ENCODE measurements around the gene UBE2E3.

Gene UBE2E3

DNA sequence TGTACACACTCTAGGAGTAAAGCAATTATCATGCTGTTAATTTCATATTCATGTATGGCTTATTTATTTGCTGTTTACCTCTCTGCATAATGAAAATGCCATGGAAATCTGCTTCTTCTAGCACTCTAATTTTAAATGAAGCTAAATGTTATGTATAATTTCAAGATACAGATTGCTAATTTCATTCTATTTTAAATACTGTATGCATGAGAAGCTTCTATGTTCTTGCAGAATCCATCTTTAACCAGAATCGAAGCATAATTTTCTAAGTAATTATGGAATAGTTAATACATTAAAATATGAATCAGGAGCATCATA lies 127.2 kb downstream of the UBE2E3 start:
- no peak overlapping the region for H3K14ac ChIP-seq (ENCODE audit: low read length in 2 of 2)
- H2BK12ac ChIP-seq (ENCODE audit: low read length in 2 of 2) = no peak overlapping the region
- H3K4me1 ChIP-seq (ENCODE audit: control insufficient read depth, insufficient read depth, low read depth, low read length) = peaks cover 3% of the 10 kb centered on the region
- no peaks in the 10 kb centered on the region for H3K27me3 ChIP-seq (ENCODE audit: control insufficient read depth in 1 of 2, insufficient read depth in 1 of 2, low read length in 2 of 2)
- DNase-seq = no peak
- H3K79me1 ChIP-seq (replicated peaks; ENCODE audit: low read length, poor library complexity, severe bottlenecking) = no peaks in the 10 kb centered on the region
- H3K36me3 ChIP-seq (ENCODE audit: control insufficient read depth in 1 of 2, insufficient read depth in 2 of 2, low read depth in 1 of 2, low read length in 2 of 2) = no peaks in the 10 kb centered on the region
- no peak overlapping the region for H2BK5ac ChIP-seq (ENCODE audit: low read depth, low read length, poor library complexity, severe bottlenecking)
- H3K4ac ChIP-seq (ENCODE audit: low read depth in 1 of 2, low read length in 2 of 2) = no peak overlapping the region
- H3K18ac ChIP-seq (ENCODE audit: low read depth in 1 of 2, low read length in 2 of 2) = no peak overlapping the region
- WGBS = no CpG with 5 or more reads among the region's 1 CpG
- no peak overlapping the region for H4K8ac ChIP-seq (ENCODE audit: low read length)
- no peak overlapping the region for H2AK5ac ChIP-seq (ENCODE audit: low read length, severe bottlenecking)
- no peak overlapping the region for H3K4me2 ChIP-seq (ENCODE audit: low read length, poor library complexity, severe bottlenecking)
- H3K23ac ChIP-seq (ENCODE audit: low read length in 2 of 2) = no peak overlapping the region
- H3K9ac ChIP-seq (ENCODE audit: low read length) = no peak overlapping the region
- no peak overlapping the region for H4K91ac ChIP-seq (ENCODE audit: low read length)
- no peaks in the 10 kb centered on the region for H3K9me3 ChIP-seq (ENCODE audit: control insufficient read depth, low read length)
- no peak overlapping the region for H2BK15ac ChIP-seq (ENCODE audit: low read depth, poor library complexity, severe bottlenecking)
- no peak overlapping the region for H2AFZ ChIP-seq (ENCODE audit: low read depth, low read length)
- no peak overlapping the region for H2BK120ac ChIP-seq (ENCODE audit: low read depth, low read length)
- H3K27ac ChIP-seq (ENCODE audit: low read length, poor library complexity, severe bottlenecking) = no peak overlapping the region
- H3K4me3 ChIP-seq (ENCODE audit: insufficient read depth in 1 of 2, low read depth in 1 of 2, low read length in 2 of 2) = no peak overlapping the region

- no peaks in the 10 kb centered on the region for H3K27me3 ChIP-seq (ENCODE audit: control insufficient read depth in 1 of 2, insufficient read depth in 1 of 2, low read length in 2 of 2)
- DNase-seq = no peak
- no peak overlapping the region for H3K23ac ChIP-seq (ENCODE audit: low read length in 2 of 2)
- H2AFZ ChIP-seq (ENCODE audit: low read depth, low read length) = no peak overlapping the region
- no peak overlapping the region for H2AK5ac ChIP-seq (ENCODE audit: low read length, severe bottlenecking)
- H4K91ac ChIP-seq (ENCODE audit: low read length) = no peak overlapping the region
- no peaks in the 10 kb centered on the region for H3K79me1 ChIP-seq (replicated peaks; ENCODE audit: low read length, poor library complexity, severe bottlenecking)
- no CpG with 5 or more reads among the region's 2 CpGs for WGBS
- H3K36me3 ChIP-seq (ENCODE audit: control insufficient read depth in 1 of 2, insufficient read depth in 2 of 2, low read depth in 1 of 2, low read length in 2 of 2) = no peaks in the 10 kb centered on the region
- H2BK12ac ChIP-seq (ENCODE audit: low read length in 2 of 2) = no peak overlapping the region
- no peak overlapping the region for H3K4ac ChIP-seq (ENCODE audit: low read depth in 1 of 2, low read length in 2 of 2)
- no peak overlapping the region for H3K14ac ChIP-seq (ENCODE audit: low read length in 2 of 2)
- H3K4me2 ChIP-seq (ENCODE audit: low read length, poor library complexity, severe bottlenecking) = no peak overlapping the region
- H4K8ac ChIP-seq (ENCODE audit: low read length) = no peak overlapping the region
- H3K4me1 ChIP-seq (ENCODE audit: control insufficient read depth, insufficient read depth, low read depth, low read length) = peaks cover 3% of the 10 kb centered on the region
- no peak overlapping the region for H2BK120ac ChIP-seq (ENCODE audit: low read depth, low read length)
- no peak overlapping the region for H3K18ac ChIP-seq (ENCODE audit: low read depth in 1 of 2, low read length in 2 of 2)
- H3K4me3 ChIP-seq (ENCODE audit: insufficient read depth in 1 of 2, low read depth in 1 of 2, low read length in 2 of 2) = no peak overlapping the region
- H3K9me3 ChIP-seq (ENCODE audit: control insufficient read depth, low read length) = no peaks in the 10 kb centered on the region
- H2BK5ac ChIP-seq (ENCODE audit: low read depth, low read length, poor library complexity, severe bottlenecking) = no peak overlapping the region
- no peak overlapping the region for H2BK15ac ChIP-seq (ENCODE audit: low read depth, poor library complexity, severe bottlenecking)
- no peak overlapping the region for H3K9ac ChIP-seq (ENCODE audit: low read length)
- H3K27ac ChIP-seq (ENCODE audit: low read length, poor library complexity, severe bottlenecking) = no peak overlapping the region
Measured at GRCh38 chr2:181111059-181111458, 130.7 kb downstream of the UBE2E3 start.

GRCh38 chr2:181112916-181113315 lies 132.5 kb downstream of the UBE2E3 start:
- 84% methylated on average over 1 of the region's 1 CpG for WGBS

More at GRCh38 chr2:181112916-181113315, 132.5 kb downstream of the UBE2E3 start:
- Histone ChIP-seq H3K23ac (ENCODE audit: low read length in 2 of 2) (no peak overlapping the region), H3K4me2 (ENCODE audit: low read length, poor library complexity, severe bottlenecking) (no peak overlapping the region), H3K79me1 (replicated peaks; ENCODE audit: low read length, poor library complexity, severe bottlenecking) (no peaks in the 10 kb centered on the region), H3K27me3 (ENCODE audit: control insufficient read depth in 1 of 2, insufficient read depth in 1 of 2, low read length in 2 of 2) (no peaks in the 10 kb centered on the region), H3K14ac (ENCODE audit: low read length in 2 of 2) (no peak overlapping the region), H2BK15ac (ENCODE audit: low read depth, poor library complexity, severe bottlenecking) (no peak overlapping the region), H3K18ac (ENCODE audit: low read depth in 1 of 2, low read length in 2 of 2) (no peak overlapping the region), H3K4me1 (ENCODE audit: control insufficient read depth, insufficient read depth, low read depth, low read length) (no peaks in the 10 kb centered on the region), H3K36me3 (ENCODE audit: control insufficient read depth in 1 of 2, insufficient read depth in 2 of 2, low read depth in 1 of 2, low read length in 2 of 2) (no peaks in the 10 kb centered on the region), H2BK12ac (ENCODE audit: low read length in 2 of 2) (no peak overlapping the region), H3K27ac (ENCODE audit: low read length, poor library complexity, severe bottlenecking) (no peak overlapping the region), H2AK5ac (ENCODE audit: low read length, severe bottlenecking) (no peak overlapping the region), H4K91ac (ENCODE audit: low read length) (no peak overlapping the region), H3K4ac (ENCODE audit: low read depth in 1 of 2, low read length in 2 of 2) (no peak overlapping the region), H2AFZ (ENCODE audit: low read depth, low read length) (no peak overlapping the region), H2BK120ac (ENCODE audit: low read depth, low read length) (no peak overlapping the region), H2BK5ac (ENCODE audit: low read depth, low read length, poor library complexity, severe bottlenecking) (no peak overlapping the region), H4K8ac (ENCODE audit: low read length) (no peak overlapping the region), H3K9me3 (ENCODE audit: control insufficient read depth, low read length) (no peaks in the 10 kb centered on the region), H3K4me3 (ENCODE audit: insufficient read depth in 1 of 2, low read depth in 1 of 2, low read length in 2 of 2) (no peak overlapping the region), H3K9ac (ENCODE audit: low read length) (no peak overlapping the region)
- no peak for DNase-seq

Data from mesenchymal stem cell (in vitro differentiated cells and primary cell).